ENCODE data around the gene PFN1.

PFN1 gene

GRCh38 chr17:4944163-4944553 is 4.2 kb downstream of the PFN1 start:
- no peak for TF ChIP-seq CTCF (IDR thresholded peaks at IDR 0.05; ENCODE audit: low read depth, low read length)
- no peak overlapping the region for H3K4me3 ChIP-seq (ENCODE audit: low read depth, low read length)

- H3K4me3 ChIP-seq (ENCODE audit: low read depth, low read length), result no peak overlapping the region
- no peak for TF ChIP-seq CTCF (IDR thresholded peaks at IDR 0.05; ENCODE audit: low read depth, low read length)
Measured at GRCh38 chr17:4942760-4943508, 5.4 kb downstream of the PFN1 start.

GRCh38 chr17:4941319-4941610 is 7.1 kb downstream of the PFN1 start:
- TF ChIP-seq CTCF (IDR thresholded peaks at IDR 0.05; ENCODE audit: low read depth, low read length), result no peak
- H3K4me3 ChIP-seq (ENCODE audit: low read depth, low read length), result peak overlapping the region; percentile 93

GRCh38 chr17:4940555-4941318 is 7.6 kb downstream of the PFN1 start:
- TF ChIP-seq CTCF (IDR thresholded peaks at IDR 0.05; ENCODE audit: low read depth, low read length), result no peak
- peak overlapping the region; percentile 93 for H3K4me3 ChIP-seq (ENCODE audit: low read depth, low read length)

GRCh38 chr17:4939796-4940554 is 8.4 kb downstream of the PFN1 start, which contains the start of the genes RNF167 and SLC25A11:
TSS of gene RNF167 (plus strand) at chr17:4940268. CDS start at chr17:4940910, 642 bp downstream.
TSS of gene SLC25A11 (minus strand) at chr17:4940046. CDS start at chr17:4939910, 136 bp downstream.
- no peak for TF ChIP-seq CTCF (IDR thresholded peaks at IDR 0.05; ENCODE audit: low read depth, low read length)
- peak within 1 kb of the TSS; percentile 93 for H3K4me3 ChIP-seq (ENCODE audit: low read depth, low read length)

- TF ChIP-seq CTCF (IDR thresholded peaks at IDR 0.05; ENCODE audit: low read depth, low read length), result no peak
- peak overlapping the region; percentile 93 for H3K4me3 ChIP-seq (ENCODE audit: low read depth, low read length)
Measured at GRCh38 chr17:4939546-4939795, 8.9 kb downstream of the PFN1 start.
